NB4 (cell line): ENCODE measurements around the gene PLOD2.

Source experiments
- CTCF ChIP-seq: IDR thresholded peaks from one replicate; pipeline ENCODE4 v1.5.1; 2012; ENCODE audit warnings: low read depth, low read length
- MAX ChIP-seq: IDR thresholded peaks from 2 replicates; pipeline ENCODE4 v1.6.1; 2011; ENCODE audit warnings: low read depth, low read length
- POLR2A ChIP-seq: IDR thresholded peaks from 2 replicates; pipeline ENCODE4 v1.6.1; 2011; ENCODE audit warnings: mild to moderate bottlenecking; ENCODE audit not compliant: insufficient read length; ENCODE audit errors: extremely low read depth

GRCh38 chr3:146164071-146164470 lies 3.1 kb upstream of the PLOD2 start:
- no peak for TF ChIP-seq CTCF
- TF ChIP-seq MAX, result no peak
- TF ChIP-seq POLR2A, result no peak
